ENCODE results near the gene MZT2B.

- TF ChIP-seq CTCF (IDR thresholded peaks at IDR 0.05; ENCODE audit: insufficient read depth, low read length) (no peak), POLR2AphosphoS5 (IDR thresholded peaks at IDR 0.05; ENCODE audit: low read depth) (no peak), REST (IDR thresholded peaks at IDR 0.05; ENCODE audit: insufficient replicate concordance, low read depth) (no peak), SPI1 (IDR thresholded peaks at IDR 0.05; ENCODE audit: borderline replicate concordance, low read depth) (no peak), GABPA (IDR thresholded peaks at IDR 0.05; ENCODE audit: low read depth) (no peak)
Measured at GRCh38 chr2:130158631-130159030, 23.4 kb upstream of the MZT2B start.
